Calu3 (cell line): ENCODE measurements around the gene NOX4. TPM values are rescaled to one million over a fixed set of nuclear protein-coding genes. Genes with fewer than 3 reads are reported as not detected.
"Not testable (repeated sequence)": the region's sequence is repeated elsewhere in the genome, so short reads cannot be mapped to it uniquely, and the experiment has no call there.

ENCODE experiments used
- BruUV-seq: library from RNA; stranded (reverse); fragments of 400-500 nt; replicated peaks from 2 replicates; lab custom pipeline; 2021; lab: Mats Ljungman, UMichigan
- CTCF ChIA-PET: fragments of 300-600 bp; sonication (Branson Sonifier 250); formaldehyde crosslinking; loops from one replicate; lab custom pipeline; 2022; ENCODE audit warnings: antibody characterized with exemption; lab: Charles Lee
- DNase-seq: peaks from one replicate; pipeline ENCODE4 v3.0.0; 2022
- H3K27ac Mint-ChIP-seq: one replicate; pipeline ENCODE4 v1.8.0; 2022; ENCODE audit warnings: mixed read lengths; ENCODE audit not compliant: unreplicated experiment
- H3K27me3 Mint-ChIP-seq: one replicate; pipeline ENCODE4 v1.8.0; 2022; ENCODE audit warnings: mixed read lengths; ENCODE audit not compliant: unreplicated experiment
- H3K36me3 Mint-ChIP-seq: one replicate; pipeline ENCODE4 v1.8.0; 2022; ENCODE audit warnings: mild to moderate bottlenecking, moderate library complexity, mixed read lengths; ENCODE audit not compliant: insufficient read depth, unreplicated experiment
- H3K4me1 Mint-ChIP-seq: one replicate; pipeline ENCODE4 v1.8.0; 2022; ENCODE audit warnings: mild to moderate bottlenecking, low read depth, mixed read lengths; ENCODE audit not compliant: unreplicated experiment
- H3K4me3 Mint-ChIP-seq: one replicate; pipeline ENCODE4 v1.8.0; 2022; ENCODE audit warnings: mild to moderate bottlenecking, low read depth, moderate library complexity, mixed read lengths; ENCODE audit not compliant: unreplicated experiment
- H3K9me3 Mint-ChIP-seq: one replicate; pipeline ENCODE4 v1.8.0; 2022; ENCODE audit warnings: low read depth, mixed read lengths; ENCODE audit not compliant: unreplicated experiment
- intact Hi-C: fragments of 100-400 bp; cut with micrococcal nuclease; formaldehyde crosslinking; loops from one replicate; pipeline ENCODE4 v1.10.0; 2022; ENCODE audit not compliant: unreplicated experiment
- total RNA-seq: library from RNA; stranded (reverse); gene quantifications from 2 replicates; pipeline ENCODE4 v1.2.3, GENCODE V29; 2022
- TF ChIP-seq, protein P1 (sequence below): fragments of 200-600 bp; IDR thresholded peaks from one replicate; pipeline ENCODE4 v1.8.0; 2022; ENCODE audit warnings: antibody characterized with exemption; ENCODE audit not compliant: unreplicated experiment

Gene NOX4
- total RNA-seq, 1 experiment from 2014 or later: not detected

DNA sequence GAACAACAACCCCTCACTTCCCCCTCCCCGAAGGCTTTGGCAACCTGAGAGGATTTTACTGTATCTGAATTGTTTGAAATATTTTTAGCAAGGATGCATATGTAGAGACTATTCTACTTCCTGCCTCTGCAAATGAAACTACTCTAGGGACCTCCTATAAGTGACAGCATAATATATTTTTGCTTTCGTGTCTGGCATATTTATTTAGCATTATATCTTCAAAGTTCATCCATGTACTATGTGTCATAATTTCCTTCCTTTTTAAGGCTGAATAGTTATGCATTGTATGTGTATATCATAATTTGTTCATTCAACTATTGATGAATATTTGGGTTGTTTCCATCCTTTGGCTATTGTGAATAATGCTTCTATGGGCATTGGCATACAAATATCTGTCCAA is 153.1 kb downstream of the NOX4 start:
- intact Hi-C loops, BruUV-seq, H3K4me1 Mint-ChIP-seq, H3K27ac Mint-ChIP-seq, DNase-seq, H3K36me3 Mint-ChIP-seq, H3K27me3 Mint-ChIP-seq, H3K9me3 Mint-ChIP-seq, CTCF ChIA-PET, H3K4me3 Mint-ChIP-seq: not testable (repeated sequence)

- H3K27ac Mint-ChIP-seq, H3K4me3 Mint-ChIP-seq, CTCF ChIA-PET, BruUV-seq, DNase-seq, H3K27me3 Mint-ChIP-seq, intact Hi-C loops, H3K36me3 Mint-ChIP-seq, H3K9me3 Mint-ChIP-seq, H3K4me1 Mint-ChIP-seq: not testable (repeated sequence)
These were observed 154.0 kb downstream of the NOX4 start for GRCh38 chr11:89337100-89337650.

GRCh38 chr11:89333704-89334103 is 157.5 kb downstream of the NOX4 start:
- intact Hi-C loops: loop anchor here (2.0 to 5.0 kb wide), 2 partner anchors 74 to 281 kb away; no protein-coding TSS in a partner anchor
- H3K4me3 Mint-ChIP-seq, H3K4me1 Mint-ChIP-seq, H3K27ac Mint-ChIP-seq, BruUV-seq, H3K36me3 Mint-ChIP-seq, H3K9me3 Mint-ChIP-seq, H3K27me3 Mint-ChIP-seq, DNase-seq, CTCF ChIA-PET: not testable (repeated sequence)

DNA sequence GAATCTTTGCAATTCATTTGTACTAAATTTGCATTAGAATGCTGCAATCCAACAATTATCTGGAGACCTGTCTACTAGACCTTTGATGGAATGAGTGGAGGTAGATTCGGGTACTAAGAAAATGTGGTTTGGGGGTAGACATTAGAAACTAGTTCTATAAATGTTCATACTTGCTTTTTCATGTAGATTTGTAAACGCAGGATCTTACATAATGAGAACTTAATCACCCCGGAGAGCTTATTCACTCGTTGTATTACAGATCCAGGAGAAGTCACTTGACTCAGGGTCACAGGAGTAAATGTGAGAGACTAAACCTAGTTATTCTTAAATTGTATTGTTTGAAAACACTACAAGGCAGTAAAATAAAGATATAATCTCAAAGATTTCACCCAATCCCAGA is 159.2 kb downstream of the NOX4 start:
- intact Hi-C loops: loop anchor here (2.0 to 5.0 kb wide), 2 partner anchors 75 to 283 kb away; no protein-coding TSS in a partner anchor
- H3K4me3 Mint-ChIP-seq: not testable (repeated sequence)

DNA sequence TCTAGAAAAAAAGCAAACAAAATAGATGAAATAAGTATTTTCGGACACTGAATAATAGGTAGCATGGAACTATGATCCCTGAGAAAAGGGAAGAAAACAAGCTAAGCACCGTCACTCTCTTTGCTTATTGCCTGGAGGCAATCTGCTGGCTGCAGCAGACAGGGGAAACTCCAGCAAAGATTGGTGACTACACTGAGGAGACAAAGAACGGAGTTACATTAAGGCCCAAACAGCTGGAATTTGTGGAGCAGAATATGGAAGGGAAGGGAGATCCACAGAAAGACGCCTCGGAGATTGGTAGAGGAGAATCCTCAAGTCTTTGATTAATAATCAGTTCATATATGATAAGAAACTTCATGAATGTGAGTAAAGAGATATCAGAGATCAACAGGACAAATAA is 163.3 kb downstream of the NOX4 start:
- Mint-ChIP-seq H3K27ac (no peak overlapping the region), H3K27me3 (no peaks in the 10 kb centered on the region), H3K36me3 (no peaks in the 10 kb centered on the region), H3K9me3 (no peaks in the 10 kb centered on the region), H3K4me3 (no peak overlapping the region), H3K4me1 (no peaks in the 10 kb centered on the region)
- intact Hi-C loops: no loop called here
- BruUV-seq: no TSS peak
- CTCF ChIA-PET: no interaction called here
- TF ChIP-seq, protein P1, sequence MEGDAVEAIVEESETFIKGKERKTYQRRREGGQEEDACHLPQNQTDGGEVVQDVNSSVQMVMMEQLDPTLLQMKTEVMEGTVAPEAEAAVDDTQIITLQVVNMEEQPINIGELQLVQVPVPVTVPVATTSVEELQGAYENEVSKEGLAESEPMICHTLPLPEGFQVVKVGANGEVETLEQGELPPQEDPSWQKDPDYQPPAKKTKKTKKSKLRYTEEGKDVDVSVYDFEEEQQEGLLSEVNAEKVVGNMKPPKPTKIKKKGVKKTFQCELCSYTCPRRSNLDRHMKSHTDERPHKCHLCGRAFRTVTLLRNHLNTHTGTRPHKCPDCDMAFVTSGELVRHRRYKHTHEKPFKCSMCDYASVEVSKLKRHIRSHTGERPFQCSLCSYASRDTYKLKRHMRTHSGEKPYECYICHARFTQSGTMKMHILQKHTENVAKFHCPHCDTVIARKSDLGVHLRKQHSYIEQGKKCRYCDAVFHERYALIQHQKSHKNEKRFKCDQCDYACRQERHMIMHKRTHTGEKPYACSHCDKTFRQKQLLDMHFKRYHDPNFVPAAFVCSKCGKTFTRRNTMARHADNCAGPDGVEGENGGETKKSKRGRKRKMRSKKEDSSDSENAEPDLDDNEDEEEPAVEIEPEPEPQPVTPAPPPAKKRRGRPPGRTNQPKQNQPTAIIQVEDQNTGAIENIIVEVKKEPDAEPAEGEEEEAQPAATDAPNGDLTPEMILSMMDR: no peak
- no peak for DNase-seq

More for the DNA sequence above, 159.2 kb downstream of the NOX4 start:
- DNase-seq, BruUV-seq, H3K27me3 Mint-ChIP-seq, CTCF ChIA-PET, H3K36me3 Mint-ChIP-seq, H3K4me1 Mint-ChIP-seq, H3K9me3 Mint-ChIP-seq, H3K27ac Mint-ChIP-seq: not testable (repeated sequence)

- TF ChIP-seq, protein P1: no peak
- DNase-seq: no peak
- H3K27me3 Mint-ChIP-seq: no peaks in the 10 kb centered on the region
- no TSS peak for BruUV-seq
- no peak overlapping the region for H3K4me3 Mint-ChIP-seq
- CTCF ChIA-PET: no interaction called here
- H3K36me3 Mint-ChIP-seq: no peaks in the 10 kb centered on the region
- H3K27ac Mint-ChIP-seq: no peak overlapping the region
- no peaks in the 10 kb centered on the region for H3K9me3 Mint-ChIP-seq
- no peaks in the 10 kb centered on the region for H3K4me1 Mint-ChIP-seq
- intact Hi-C loops: no loop called here
These were observed 169.8 kb downstream of the NOX4 start for GRCh38 chr11:89321401-89321800.

DNA sequence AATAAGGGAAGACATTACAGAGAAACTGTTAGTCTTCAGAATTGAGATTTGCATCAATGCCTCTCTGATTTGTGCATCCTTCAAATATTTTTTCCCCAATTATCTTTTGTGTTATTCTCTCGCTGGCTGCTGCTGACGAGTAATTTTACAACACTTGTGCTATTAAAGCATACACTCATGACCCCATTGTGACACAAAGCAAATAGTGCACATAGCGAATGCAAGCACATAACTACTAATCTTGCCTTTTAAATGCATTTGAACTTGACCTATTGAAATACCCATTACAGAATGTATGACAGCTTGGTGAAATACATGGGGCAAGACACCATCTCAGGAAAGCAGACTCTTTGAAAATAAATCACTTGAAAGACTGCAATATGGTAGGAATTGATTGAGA is 180.6 kb downstream of the NOX4 start:
- DNase-seq, H3K27me3 Mint-ChIP-seq, intact Hi-C loops, H3K9me3 Mint-ChIP-seq, H3K4me3 Mint-ChIP-seq, H3K36me3 Mint-ChIP-seq, H3K27ac Mint-ChIP-seq, H3K4me1 Mint-ChIP-seq, CTCF ChIA-PET, BruUV-seq: not testable (repeated sequence)

DNA sequence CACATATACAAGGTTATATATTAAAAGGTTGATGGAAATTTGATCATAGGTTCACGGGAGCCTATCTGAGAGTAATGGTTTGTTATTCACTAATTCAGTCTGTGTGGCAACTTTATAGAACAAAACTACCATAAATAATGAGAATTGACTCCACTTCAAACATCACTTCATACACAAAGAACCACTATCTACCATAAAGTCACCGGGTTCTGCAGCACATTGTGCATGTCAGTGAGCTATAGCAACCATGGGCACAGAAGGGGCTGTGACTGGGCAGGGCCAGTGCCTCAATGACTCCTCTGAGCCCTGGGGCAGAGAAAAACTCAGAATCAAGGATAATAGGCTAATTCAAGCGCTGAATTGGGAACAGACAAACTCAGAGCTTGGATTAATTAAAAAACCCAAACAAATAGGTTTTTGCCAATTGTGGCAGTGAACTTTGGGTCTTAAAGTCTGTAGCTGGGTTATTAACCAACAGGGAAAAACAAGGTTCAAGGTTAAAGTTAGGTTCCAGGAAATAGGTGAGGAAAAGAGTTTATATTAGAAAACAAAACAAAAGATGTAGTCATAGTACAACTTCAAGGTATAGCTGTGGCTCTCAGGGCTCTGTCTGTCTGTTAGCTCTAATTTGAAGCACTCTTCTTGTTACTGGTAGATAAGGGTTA is 181.7 kb downstream of the NOX4 start:
- H3K9me3 Mint-ChIP-seq, H3K4me1 Mint-ChIP-seq, intact Hi-C loops, DNase-seq, H3K27ac Mint-ChIP-seq, CTCF ChIA-PET, H3K36me3 Mint-ChIP-seq, H3K4me3 Mint-ChIP-seq, H3K27me3 Mint-ChIP-seq, BruUV-seq: not testable (repeated sequence)
